Large intestine (tissue), 3 donors: ENCODE results near the gene RAMAC. TPM values are rescaled to one million over a fixed set of nuclear protein-coding genes. Genes with fewer than 3 reads are reported as not detected.
A peak's percentile ranks its signal among the peaks of the same experiment; 100 is the strongest.
"Not testable (repeated sequence)": the region's sequence is repeated elsewhere in the genome, so short reads cannot be mapped to it uniquely, and the experiment has no call there.

Experiments
- DNase-seq, 2 donors: peaks; one replicate each; pipeline versions ENCODE4 v3.0.0 to v3.0.0-alpha.2; 2013
- H3K27ac ChIP-seq: one replicate; pipeline ENCODE4 v1.5.1; 2013; ENCODE audit warnings: low read length
- H3K27me3 ChIP-seq: 2 replicates; pipeline ENCODE4 v1.6.1; 2013; ENCODE audit warnings: low read length; ENCODE audit not compliant: control insufficient read depth, insufficient read depth
- H3K36me3 ChIP-seq: 2 replicates; pipeline ENCODE4 v1.6.1; 2013; ENCODE audit warnings: low read length; ENCODE audit not compliant: control insufficient read depth, insufficient read depth
- H3K4me1 ChIP-seq: one replicate; pipeline ENCODE4 v1.6.1; 2013; ENCODE audit warnings: low read length; ENCODE audit not compliant: control insufficient read depth, insufficient read depth
- H3K4me3 ChIP-seq: one replicate; pipeline ENCODE4 v1.5.1; 2013; ENCODE audit warnings: low read length
- H3K9me3 ChIP-seq: one replicate; pipeline ENCODE4 v1.6.1; 2013; ENCODE audit warnings: mild to moderate bottlenecking, low read depth, low read length, moderate library complexity; ENCODE audit not compliant: control insufficient read depth
- WGBS: methylation state at CpG from one replicate; pipeline ENCODE4 v1.1.5; 2013; ENCODE audit warnings: low lambda C conversion rate; ENCODE audit not compliant: insufficient coverage; 5-methylcytosine and 5-hydroxymethylcytosine counted together
- polyA plus RNA-seq: library from polyadenylated mRNA; unstranded; fragments of 120-200 nt; gene quantifications from one replicate; pipeline ENCODE4 v1.2.1, GENCODE V29; 2013

RAMAC gene
- polyA plus RNA-seq, 1 donor: 30.1 TPM

DNA sequence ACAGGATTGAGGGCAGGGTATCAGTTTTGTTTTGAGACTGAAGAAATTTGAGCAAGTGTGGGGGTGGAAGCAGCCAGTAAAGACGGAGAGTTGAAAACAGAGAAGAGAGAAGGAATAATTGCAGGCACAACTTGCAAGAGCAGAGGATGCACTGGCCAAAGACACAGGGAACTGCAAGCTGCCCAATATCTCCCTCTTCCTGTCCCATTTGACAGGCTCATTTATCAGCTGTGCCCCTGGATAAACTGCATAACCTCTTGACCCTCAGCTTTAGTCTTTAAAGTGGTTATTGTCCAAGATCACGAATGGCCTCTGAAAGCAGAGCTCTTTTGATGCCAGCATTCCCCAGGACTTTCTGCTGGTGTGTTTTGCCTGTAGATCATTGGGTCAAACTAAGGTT is 5.0 kb upstream of the RAMAC start:
- 51% methylated on average over 2 of the region's 2 CpGs for WGBS
- Histone ChIP-seq H3K9me3 (no peaks in the 10 kb centered on the region), H3K27ac (no peak overlapping the region), H3K27me3 (no peaks in the 10 kb centered on the region), H3K4me1 (peaks cover 5% of the 10 kb centered on the region), H3K36me3 (no peaks in the 10 kb centered on the region), H3K4me3 (no peak overlapping the region)
- DNase-seq: no peak

DNA sequence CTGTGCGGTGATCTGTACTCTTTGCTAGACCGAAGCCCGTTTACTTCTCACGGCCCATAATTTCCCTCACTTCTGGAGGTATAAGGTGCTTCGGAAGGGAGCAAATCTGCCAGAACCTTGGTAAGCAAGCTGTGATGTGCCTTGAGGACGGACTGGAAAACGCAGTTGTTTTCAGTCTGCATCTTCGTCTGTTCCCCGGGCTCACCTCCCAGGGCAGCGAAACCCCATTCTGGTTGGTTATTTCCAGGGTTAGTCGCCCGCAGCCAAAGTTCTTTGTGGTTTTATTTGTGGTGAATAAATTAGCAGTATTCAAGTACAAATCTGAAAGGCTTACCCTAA is 401 bp downstream of the RAMAC start:
- Histone ChIP-seq H3K4me1 (peaks cover 5% of the 10 kb centered on the region), H3K36me3 (peaks cover 9% of the 10 kb centered on the region), H3K4me3 (peak overlapping the region; percentile 80), H3K27me3 (no peaks in the 10 kb centered on the region), H3K27ac (peak overlapping the region; percentile 70), H3K9me3 (no peaks in the 10 kb centered on the region)
- DNase-seq: no peak
- no CpG with 5 or more reads among the region's 12 CpGs for WGBS

DNA sequence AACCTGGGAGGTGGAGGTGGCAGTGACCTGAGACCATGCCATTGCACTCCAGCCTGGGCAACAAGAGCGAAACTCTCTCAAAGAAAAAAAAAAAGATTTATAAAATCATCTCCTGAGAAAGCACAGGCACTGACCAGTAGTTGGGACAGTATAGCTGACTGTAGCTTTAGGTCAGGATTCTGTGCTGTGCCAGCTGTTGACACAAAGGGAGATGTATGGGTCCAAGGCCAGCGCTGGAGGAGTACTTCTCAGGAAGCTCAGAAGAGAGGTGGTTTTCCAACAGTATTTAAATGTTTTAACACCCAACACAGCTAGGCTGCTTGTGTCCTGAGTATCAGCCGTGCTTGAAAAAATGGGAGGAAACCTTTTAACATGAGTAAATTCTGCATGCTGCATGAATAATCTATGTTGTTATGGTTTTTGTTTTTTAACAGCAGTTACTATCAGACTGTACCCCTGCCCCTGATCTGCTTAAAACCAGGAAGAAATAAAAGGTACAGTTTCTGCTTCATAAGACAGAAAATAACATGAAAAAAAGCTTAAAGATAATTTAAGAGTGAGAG is 6.5 kb downstream of the RAMAC start:
- Histone ChIP-seq H3K9me3 (no peaks in the 10 kb centered on the region), H3K27me3 (no peaks in the 10 kb centered on the region), H3K27ac (no peak overlapping the region), H3K36me3 (peaks cover 14% of the 10 kb centered on the region), H3K4me3 (no peak overlapping the region), H3K4me1 (no peaks in the 10 kb centered on the region)
- DNase-seq: no peak
- 90% methylated on average over 2 of the region's 3 CpGs for WGBS

DNA sequence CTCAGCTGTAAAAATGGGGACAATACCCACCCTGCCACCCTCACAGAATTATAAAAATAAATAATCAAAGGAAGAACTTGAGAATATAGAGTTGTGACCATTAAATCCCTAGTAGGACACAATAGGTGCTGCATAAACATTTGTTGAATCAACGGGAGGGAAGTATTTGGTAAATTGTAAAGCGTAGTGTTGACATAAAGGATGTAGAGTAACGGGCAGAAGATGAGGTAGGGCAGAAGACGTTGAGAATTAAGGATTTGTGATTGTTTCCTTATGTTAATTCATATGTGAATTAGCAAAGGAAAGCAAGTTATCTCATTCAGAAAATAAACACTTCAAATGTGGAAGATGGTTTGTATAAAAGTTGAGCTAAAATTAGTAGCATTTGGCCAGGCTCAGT is 7.1 kb downstream of the RAMAC start:
- Histone ChIP-seq H3K36me3 (peaks cover 12% of the 10 kb centered on the region), H3K9me3 (no peaks in the 10 kb centered on the region), H3K27me3 (no peaks in the 10 kb centered on the region), H3K4me1 (no peaks in the 10 kb centered on the region), H3K4me3 (no peak overlapping the region), H3K27ac (no peak overlapping the region)
- no peak for DNase-seq
- WGBS: 88% methylated on average over 4 of the region's 4 CpGs

DNA sequence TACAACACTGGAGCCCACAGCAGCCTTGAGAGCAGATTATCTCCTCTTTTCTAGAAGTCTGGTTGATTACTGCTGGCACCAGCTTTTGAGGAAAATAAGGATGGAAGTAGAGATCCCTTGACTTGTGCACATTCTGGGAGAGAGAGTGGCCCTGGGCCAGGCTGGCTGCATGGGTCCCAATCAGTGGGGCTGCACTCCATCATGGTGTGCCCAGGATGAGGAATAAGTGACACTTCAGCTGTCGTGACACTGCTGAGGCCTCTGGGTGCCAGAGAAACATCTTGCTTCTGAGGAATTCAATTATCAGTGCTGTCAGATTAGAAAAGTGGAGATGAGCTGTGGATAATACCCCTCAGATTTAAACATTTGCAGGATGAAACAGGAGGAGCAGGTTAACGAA is 9.1 kb downstream of the RAMAC start:
- H3K9me3 ChIP-seq: no peaks in the 10 kb centered on the region
- no CpG with 5 or more reads among the region's 2 CpGs for whole genome bisulfite sequencing
- no peaks in the 10 kb centered on the region for H3K27me3 ChIP-seq
- H3K4me1 ChIP-seq: no peaks in the 10 kb centered on the region
- H3K27ac ChIP-seq: no peak overlapping the region
- H3K4me3 ChIP-seq: no peak overlapping the region
- peaks cover 6% of the 10 kb centered on the region for H3K36me3 ChIP-seq
- no peak for DNase-seq

DNA sequence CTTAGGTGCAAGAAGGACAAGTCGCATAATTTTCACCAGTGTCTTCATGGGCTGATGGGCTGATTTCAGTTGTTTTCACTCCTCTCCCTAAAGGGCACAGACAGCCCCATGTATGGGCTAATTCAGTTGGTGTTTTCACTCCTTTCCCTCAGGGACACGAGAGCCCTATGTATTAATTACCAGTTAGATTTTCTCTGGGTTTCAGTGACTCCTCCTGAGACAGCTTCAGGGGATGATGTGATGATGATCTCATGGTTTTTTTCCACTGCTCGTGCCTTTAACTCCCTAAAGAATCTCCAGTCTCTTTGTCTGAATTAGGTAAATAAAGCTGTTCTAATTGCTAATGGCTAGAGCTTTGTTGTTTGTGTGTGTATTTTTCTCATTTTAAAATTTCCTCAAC is 9.9 kb downstream of the RAMAC start:
- Histone ChIP-seq H3K27me3 (no peaks in the 10 kb centered on the region), H3K27ac (no peak overlapping the region), H3K36me3 (peaks cover 6% of the 10 kb centered on the region), H3K4me3 (no peak overlapping the region), H3K9me3 (no peaks in the 10 kb centered on the region), H3K4me1 (no peaks in the 10 kb centered on the region)
- no peak for DNase-seq
- WGBS: no CpG with 5 or more reads among the region's 3 CpGs

DNA sequence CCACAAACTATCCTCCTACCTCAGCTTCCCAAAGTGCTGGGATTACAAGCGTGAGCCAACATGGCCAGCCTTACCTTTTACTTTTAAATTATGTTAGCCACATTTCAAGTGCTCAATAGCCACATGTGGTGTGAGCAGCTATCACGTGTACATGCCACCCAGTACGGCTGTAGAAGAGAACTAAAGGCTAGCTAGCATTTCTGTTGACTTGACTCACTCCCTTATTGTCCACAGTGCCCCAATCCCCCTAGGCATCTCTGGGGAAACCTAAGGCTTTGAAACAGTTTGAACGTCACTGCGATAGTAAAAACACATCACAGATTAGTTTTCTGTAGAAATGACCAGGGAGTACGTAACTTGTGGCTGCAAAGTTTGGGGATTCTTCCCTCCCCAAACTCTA is 13.4 kb downstream of the RAMAC start:
- peaks cover 5% of the 10 kb centered on the region for H3K36me3 ChIP-seq
- no peaks in the 10 kb centered on the region for H3K27me3 ChIP-seq
- H3K4me3 ChIP-seq: no peak overlapping the region
- DNase-seq: no peak
- H3K27ac ChIP-seq: no peak overlapping the region
- no peaks in the 10 kb centered on the region for H3K4me1 ChIP-seq
- no peaks in the 10 kb centered on the region for H3K9me3 ChIP-seq
- no CpG with 5 or more reads among the region's 6 CpGs for WGBS

DNA sequence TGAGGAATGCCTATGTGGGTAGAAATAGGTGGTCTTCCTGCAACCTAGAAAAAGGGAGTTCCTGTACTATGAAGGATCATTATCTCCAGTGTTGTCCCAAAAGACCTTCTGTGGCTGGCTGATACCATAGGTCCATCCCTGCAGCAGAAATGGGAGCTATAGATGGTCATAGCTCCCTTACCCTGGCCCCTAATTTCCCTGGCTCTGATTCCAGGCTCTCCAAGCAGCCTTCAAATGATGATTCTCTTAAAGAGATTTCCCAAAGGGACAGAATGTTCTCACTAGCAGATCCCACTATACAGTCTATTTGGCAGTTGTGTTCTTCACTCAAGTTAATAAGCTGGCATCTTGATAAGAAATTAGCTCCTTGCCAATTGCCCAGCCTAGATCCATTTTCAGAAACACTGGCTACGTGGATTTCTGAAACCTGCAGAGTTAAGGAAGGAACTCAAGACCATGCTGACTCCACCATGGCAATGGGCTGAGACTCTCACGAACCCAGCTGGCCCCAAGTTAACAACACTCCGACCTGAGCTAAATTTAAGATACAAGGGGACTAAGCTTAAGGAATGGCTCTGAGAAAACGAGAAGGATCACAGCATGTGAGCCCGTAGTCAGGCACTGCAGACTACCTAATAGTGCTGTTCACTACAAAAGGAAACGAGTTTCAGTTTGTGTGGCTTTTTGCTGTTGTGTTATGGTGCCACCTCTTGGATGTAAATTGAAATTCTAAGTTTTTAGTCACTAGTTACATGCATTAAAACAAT is 14.1 kb downstream of the RAMAC start:
- Histone ChIP-seq H3K4me3 (no peak overlapping the region), H3K27ac (no peak overlapping the region), H3K4me1 (no peaks in the 10 kb centered on the region), H3K36me3 (peaks cover 9% of the 10 kb centered on the region), H3K27me3 (no peaks in the 10 kb centered on the region), H3K9me3 (no peaks in the 10 kb centered on the region)
- peak in 1 of 2 donors; percentile 44 for DNase-seq
- no CpG with 5 or more reads among the region's 6 CpGs for WGBS

DNA sequence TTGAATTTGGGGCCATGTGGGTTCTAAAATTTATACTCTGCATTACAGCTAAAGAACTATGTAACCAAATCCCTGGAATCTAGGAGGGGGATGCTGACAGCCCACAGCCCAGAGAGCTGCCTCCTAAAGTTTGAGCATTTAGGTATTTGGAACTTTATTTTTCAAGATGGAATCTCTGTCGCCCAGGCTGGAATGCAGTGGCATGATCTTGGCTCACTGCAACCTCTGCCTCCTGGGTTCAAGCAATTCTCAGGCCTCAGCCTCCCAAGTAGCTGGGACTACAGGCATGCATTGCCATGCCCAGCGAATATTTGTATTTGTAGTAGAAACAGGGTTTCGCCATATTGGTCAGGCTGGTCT is 14.6 kb downstream of the RAMAC start:
- H3K9me3 ChIP-seq, H3K4me1 ChIP-seq, H3K27me3 ChIP-seq, H3K4me3 ChIP-seq, DNase-seq, H3K27ac ChIP-seq: not testable (repeated sequence)
- no CpG with 5 or more reads among the region's 3 CpGs for WGBS
- H3K36me3 ChIP-seq: peaks cover 10% of the 10 kb centered on the region

DNA sequence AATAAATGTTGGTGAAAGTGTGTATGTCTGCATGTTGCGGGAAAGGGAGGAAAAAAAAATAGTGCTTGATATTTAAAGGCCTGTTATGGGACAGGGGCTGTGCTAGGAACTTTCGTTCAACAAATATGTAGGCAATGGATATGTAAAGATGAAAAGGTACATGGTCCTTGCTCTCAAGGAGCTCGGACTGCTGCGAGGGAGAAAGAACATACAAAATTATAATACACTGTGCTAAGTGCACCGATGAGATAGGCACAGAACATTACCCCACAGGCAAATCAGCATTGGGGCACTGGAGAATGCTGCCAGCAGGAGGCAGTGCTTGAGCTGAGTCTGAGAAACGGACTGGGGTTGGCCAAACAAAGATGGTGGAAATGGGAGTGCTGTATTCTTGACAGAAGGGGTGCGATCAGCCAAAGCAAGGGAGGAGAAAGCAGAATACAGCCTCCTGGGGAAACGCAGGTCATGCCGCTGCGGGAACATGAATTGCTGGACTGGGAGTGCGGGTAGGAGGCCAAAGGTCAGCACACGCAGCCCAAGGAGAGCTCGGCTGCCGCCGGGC is 24.8 kb downstream of the RAMAC start:
- WGBS: 54% methylated on average over 2 of the region's 15 CpGs

More for the DNA sequence above, 24.8 kb downstream of the RAMAC start:
- Histone ChIP-seq H3K4me3 (peak overlapping the region; percentile 96), H3K9me3 (no peaks in the 10 kb centered on the region), H3K27ac (peak overlapping the region; percentile 74), H3K27me3 (no peaks in the 10 kb centered on the region), H3K36me3 (peaks cover 31% of the 10 kb centered on the region), H3K4me1 (peaks cover 15% of the 10 kb centered on the region)
- peak; percentile 76 to 82 for DNase-seq
